Measurements from ENCODE around the gene C2CD4D. TPM values are rescaled to one million over a fixed set of nuclear protein-coding genes. Genes with fewer than 3 reads are reported as not detected.

C2CD4D gene
- total RNA-seq, 1 experiment from 2014 or later = not detected

DNA sequence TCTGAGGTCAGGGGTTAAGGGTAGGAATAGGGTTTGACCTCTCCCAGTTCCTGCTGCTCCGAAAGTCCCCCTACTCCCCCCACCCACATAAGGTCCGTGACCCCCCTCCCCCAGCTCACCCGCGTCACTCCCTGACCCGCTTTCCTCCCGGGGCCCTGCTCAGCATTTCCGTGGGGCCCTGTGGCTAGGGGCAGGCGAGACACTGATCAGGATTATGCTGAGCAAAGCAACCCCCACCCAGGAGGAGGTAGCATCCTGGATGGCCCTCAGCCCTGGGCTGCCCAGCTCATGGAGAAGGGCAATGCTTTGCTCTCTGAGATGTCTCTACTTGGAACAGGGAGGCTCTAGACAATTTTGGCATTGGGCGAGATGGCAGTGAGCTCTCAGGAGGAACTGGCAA, 11.8 kb downstream of the C2CD4D start:
- H3K27ac ChIP-seq (ENCODE audit: low read depth, low read length, poor library complexity, severe bottlenecking) = no peak overlapping the region
- no peaks in the 10 kb centered on the region for H3K36me3 ChIP-seq (ENCODE audit: insufficient read depth, low read length, poor library complexity, severe bottlenecking)
- TF ChIP-seq, protein P1, sequence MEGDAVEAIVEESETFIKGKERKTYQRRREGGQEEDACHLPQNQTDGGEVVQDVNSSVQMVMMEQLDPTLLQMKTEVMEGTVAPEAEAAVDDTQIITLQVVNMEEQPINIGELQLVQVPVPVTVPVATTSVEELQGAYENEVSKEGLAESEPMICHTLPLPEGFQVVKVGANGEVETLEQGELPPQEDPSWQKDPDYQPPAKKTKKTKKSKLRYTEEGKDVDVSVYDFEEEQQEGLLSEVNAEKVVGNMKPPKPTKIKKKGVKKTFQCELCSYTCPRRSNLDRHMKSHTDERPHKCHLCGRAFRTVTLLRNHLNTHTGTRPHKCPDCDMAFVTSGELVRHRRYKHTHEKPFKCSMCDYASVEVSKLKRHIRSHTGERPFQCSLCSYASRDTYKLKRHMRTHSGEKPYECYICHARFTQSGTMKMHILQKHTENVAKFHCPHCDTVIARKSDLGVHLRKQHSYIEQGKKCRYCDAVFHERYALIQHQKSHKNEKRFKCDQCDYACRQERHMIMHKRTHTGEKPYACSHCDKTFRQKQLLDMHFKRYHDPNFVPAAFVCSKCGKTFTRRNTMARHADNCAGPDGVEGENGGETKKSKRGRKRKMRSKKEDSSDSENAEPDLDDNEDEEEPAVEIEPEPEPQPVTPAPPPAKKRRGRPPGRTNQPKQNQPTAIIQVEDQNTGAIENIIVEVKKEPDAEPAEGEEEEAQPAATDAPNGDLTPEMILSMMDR (conservative IDR thresholded peaks at IDR 0.05; ENCODE audit: low read depth, low read length) = no peak
- no peak for TF ChIP-seq EZH2 (IDR thresholded peaks at IDR 0.05; ENCODE audit: borderline replicate concordance, low read depth, low read length, poor library complexity, severe bottlenecking)
- H3K27me3 ChIP-seq (replicated peaks; ENCODE audit: insufficient read depth, low read depth, low read length, poor library complexity) = no peaks in the 10 kb centered on the region
- no peak for DNase-seq (ENCODE audit: low spot score)
- no TSS peak for BruUV-seq (replicated peaks)
- intact Hi-C loops (cut with micrococcal nuclease; ENCODE audit: unreplicated experiment) = no loop called here
- no peak overlapping the region for H3K4me3 ChIP-seq (ENCODE audit: low read depth, low read length, poor library complexity, severe bottlenecking)
- H3K9me3 ChIP-seq (ENCODE audit: low read depth, low read length, poor library complexity, severe bottlenecking) = no peaks in the 10 kb centered on the region
- CTCF ChIA-PET = no interaction called here
- POLR2A ChIA-PET (ENCODE audit: low non-redundant PET) = no interaction called here
- no peaks in the 10 kb centered on the region for H3K4me1 ChIP-seq (ENCODE audit: insufficient read depth, low read length, poor library complexity, severe bottlenecking)

DNA sequence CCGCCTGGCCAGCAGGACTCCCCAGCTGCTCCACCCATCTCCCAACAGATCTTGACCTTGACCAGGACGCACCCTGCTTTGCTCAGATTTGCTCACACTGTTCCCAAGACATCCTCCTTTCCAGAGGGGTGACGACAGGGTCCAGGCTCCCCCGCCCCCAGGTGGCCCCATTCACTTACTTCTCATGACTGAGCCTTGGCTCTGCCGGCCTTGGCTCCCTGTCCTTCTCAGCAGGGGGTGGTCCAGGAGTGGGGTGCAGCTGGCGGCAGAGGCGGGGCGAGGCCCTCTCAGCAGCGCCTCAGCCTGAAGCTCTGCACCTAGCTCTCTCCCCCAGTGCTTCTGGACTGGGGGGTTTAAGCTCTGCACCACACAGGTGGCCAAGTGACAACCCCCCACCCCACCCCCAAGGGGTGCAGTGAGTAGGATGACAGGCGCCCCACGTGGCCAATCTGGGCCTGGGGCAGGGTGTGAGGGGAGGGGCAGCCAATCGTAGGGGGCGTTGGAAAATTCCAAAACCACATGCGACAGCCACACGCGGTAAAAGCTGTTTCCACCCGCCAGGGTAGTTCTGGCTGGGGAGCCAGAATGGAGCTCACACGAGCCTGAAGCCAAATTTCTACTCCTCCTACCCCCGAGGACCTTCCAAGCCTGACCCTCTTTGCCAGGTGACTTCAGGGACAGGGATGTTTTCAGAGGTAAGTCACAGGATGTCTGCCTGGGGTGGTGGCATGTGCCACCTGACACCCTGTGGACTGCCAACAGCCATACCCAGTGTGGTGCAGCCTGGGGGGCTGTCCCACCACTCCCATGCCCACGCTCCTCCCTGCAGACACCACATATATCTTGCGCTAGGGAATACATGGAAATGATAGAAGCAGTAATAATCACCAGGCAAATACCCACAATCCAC, 13.6 kb downstream of the C2CD4D start:
- no peak for TF ChIP-seq EZH2 (IDR thresholded peaks at IDR 0.05; ENCODE audit: borderline replicate concordance, low read depth, low read length, poor library complexity, severe bottlenecking)
- TF ChIP-seq, protein P1 (conservative IDR thresholded peaks at IDR 0.05; ENCODE audit: low read depth, low read length) = no peak
- no peak overlapping the region for H3K27ac ChIP-seq (ENCODE audit: low read depth, low read length, poor library complexity, severe bottlenecking)
- no peaks in the 10 kb centered on the region for H3K4me1 ChIP-seq (ENCODE audit: insufficient read depth, low read length, poor library complexity, severe bottlenecking)
- DNase-seq (ENCODE audit: low spot score) = no peak
- CTCF ChIA-PET = interaction anchor here (0.6 kb wide), 1 partner anchor 10 kb away, joined by 4 read pairs; no protein-coding TSS in a partner anchor
- POLR2A ChIA-PET (ENCODE audit: low non-redundant PET) = no interaction called here
- no peaks in the 10 kb centered on the region for H3K27me3 ChIP-seq (replicated peaks; ENCODE audit: insufficient read depth, low read depth, low read length, poor library complexity)
- no peak overlapping the region for H3K4me3 ChIP-seq (ENCODE audit: low read depth, low read length, poor library complexity, severe bottlenecking)
- no peaks in the 10 kb centered on the region for H3K36me3 ChIP-seq (ENCODE audit: insufficient read depth, low read length, poor library complexity, severe bottlenecking)
- BruUV-seq (replicated peaks) = no TSS peak
- no peaks in the 10 kb centered on the region for H3K9me3 ChIP-seq (ENCODE audit: low read depth, low read length, poor library complexity, severe bottlenecking)
- intact Hi-C loops (cut with micrococcal nuclease; ENCODE audit: unreplicated experiment) = no loop called here

DNA sequence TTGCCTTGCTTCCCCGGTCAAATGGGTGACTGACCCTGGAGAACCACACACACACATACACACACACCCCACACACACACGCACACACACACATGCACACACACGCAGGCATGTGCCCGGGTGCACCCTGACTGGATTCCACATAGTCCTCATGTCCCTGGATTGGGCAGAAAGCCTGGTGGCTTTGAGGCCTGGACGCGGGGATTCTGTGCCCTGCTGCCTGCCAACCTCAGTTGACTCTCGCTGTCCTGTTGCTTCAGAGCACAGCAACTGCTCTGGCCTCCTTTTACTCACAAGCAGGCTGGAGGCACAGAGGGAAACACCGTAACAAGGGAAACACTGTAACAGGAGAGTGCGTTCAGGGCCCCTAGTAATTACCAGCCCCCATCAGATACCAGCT, 14.4 kb downstream of the C2CD4D start:
- H3K27ac ChIP-seq (ENCODE audit: low read depth, low read length, poor library complexity, severe bottlenecking) = no peak overlapping the region
- no peak overlapping the region for H3K4me3 ChIP-seq (ENCODE audit: low read depth, low read length, poor library complexity, severe bottlenecking)
- H3K4me1 ChIP-seq (ENCODE audit: insufficient read depth, low read length, poor library complexity, severe bottlenecking) = no peaks in the 10 kb centered on the region
- H3K9me3 ChIP-seq (ENCODE audit: low read depth, low read length, poor library complexity, severe bottlenecking) = no peaks in the 10 kb centered on the region
- no TSS peak for BruUV-seq (replicated peaks)
- H3K27me3 ChIP-seq (replicated peaks; ENCODE audit: insufficient read depth, low read depth, low read length, poor library complexity) = no peaks in the 10 kb centered on the region
- ChIA-PET POLR2A (ENCODE audit: low non-redundant PET) (no interaction called here), CTCF (no interaction called here)
- intact Hi-C loops (cut with micrococcal nuclease; ENCODE audit: unreplicated experiment) = no loop called here
- DNase-seq (ENCODE audit: low spot score) = no peak
- TF ChIP-seq EZH2 (IDR thresholded peaks at IDR 0.05; ENCODE audit: borderline replicate concordance, low read depth, low read length, poor library complexity, severe bottlenecking) = no peak
- TF ChIP-seq, protein P1 (conservative IDR thresholded peaks at IDR 0.05; ENCODE audit: low read depth, low read length) = no peak
- H3K36me3 ChIP-seq (ENCODE audit: insufficient read depth, low read length, poor library complexity, severe bottlenecking) = no peaks in the 10 kb centered on the region
